HG02981 (cell line): ENCODE results near the gene ELOVL7.
"Not testable (repeated sequence)": the region's sequence is repeated elsewhere in the genome, so short reads cannot be mapped to it uniquely, and the experiment has no call there.

ENCODE experiments used
- ATAC-seq: cut with Tn5 transposase; IDR thresholded peaks from one replicate; pipeline ENCODE4 v1.9.1; 2021; ENCODE audit warnings: mild to moderate bottlenecking, moderate library complexity; ENCODE audit not compliant: unreplicated experiment

The ELOVL7 gene

GRCh38 chr5:60719329-60719728, 124.7 kb downstream of the ELOVL7 start:
- no peak for ATAC-seq

- ATAC-seq: no peak
Observed at GRCh38 chr5:60718166-60718892, 125.7 kb downstream of the ELOVL7 start.

- not testable (repeated sequence) for ATAC-seq
Observed at GRCh38 chr5:60715201-60715928, 128.7 kb downstream of the ELOVL7 start.

- no peak for ATAC-seq
Observed at GRCh38 chr5:60712950-60713349, 131.1 kb downstream of the ELOVL7 start.

- not testable (repeated sequence) for ATAC-seq
Observed at GRCh38 chr5:60711892-60712291, 132.2 kb downstream of the ELOVL7 start.

GRCh38 chr5:60710362-60710761, 133.7 kb downstream of the ELOVL7 start:
- no peak for ATAC-seq

- no peak for ATAC-seq
Observed at GRCh38 chr5:60705144-60705543, 138.9 kb downstream of the ELOVL7 start.

GRCh38 chr5:60703944-60704343, 140.1 kb downstream of the ELOVL7 start:
- no peak for ATAC-seq
